ENCODE data around the gene SLC4A9.

The SLC4A9 gene

GRCh38 chr5:140360101-140360500, at the start of gene SLC4A9:
SLC4A9 (plus strand) TSS chr5:140360194; CDS start chr5:140360237, 43 bp downstream.
- DNase-seq (ENCODE audit: low read depth in 2 of 2), result no peak

GRCh38 chr5:140310434-140310833, 49.6 kb upstream of the SLC4A9 start:
- no peak for DNase-seq (ENCODE audit: low read depth in 2 of 2)

GRCh38 chr5:140311011-140311467, 49.0 kb upstream of the SLC4A9 start:
- no peak for DNase-seq (ENCODE audit: low read depth in 2 of 2)

- DNase-seq (ENCODE audit: low read depth in 2 of 2), result no peak
Observed at GRCh38 chr5:140312067-140312790, 47.8 kb upstream of the SLC4A9 start.

- no peak for DNase-seq (ENCODE audit: low read depth in 2 of 2)
Observed at GRCh38 chr5:140312791-140313189, 47.2 kb upstream of the SLC4A9 start.

- DNase-seq (ENCODE audit: low read depth in 2 of 2), result no peak
Observed at GRCh38 chr5:140317859-140318258, 42.1 kb upstream of the SLC4A9 start.

GRCh38 chr5:140318792-140319191, 41.2 kb upstream of the SLC4A9 start:
- no peak for DNase-seq (ENCODE audit: low read depth in 2 of 2)

GRCh38 chr5:140319833-140320232, 40.2 kb upstream of the SLC4A9 start:
- DNase-seq (ENCODE audit: low read depth in 2 of 2), result no peak

- no peak for DNase-seq (ENCODE audit: low read depth in 2 of 2)
Observed at GRCh38 chr5:140321796-140322195, 38.2 kb upstream of the SLC4A9 start.

- DNase-seq (ENCODE audit: low read depth in 2 of 2), result no peak
Observed at GRCh38 chr5:140322751-140323731, 37.0 kb upstream of the SLC4A9 start.

- no peak for DNase-seq (ENCODE audit: low read depth in 2 of 2)
Observed at GRCh38 chr5:140324041-140324600, 35.9 kb upstream of the SLC4A9 start.

GRCh38 chr5:140324617-140325241, 35.3 kb upstream of the SLC4A9 start:
- DNase-seq (ENCODE audit: low read depth in 2 of 2), result no peak

GRCh38 chr5:140325486-140325885, 34.5 kb upstream of the SLC4A9 start:
- DNase-seq (ENCODE audit: low read depth in 2 of 2), result no peak

GRCh38 chr5:140327589-140327988, 32.4 kb upstream of the SLC4A9 start:
- DNase-seq (ENCODE audit: low read depth in 2 of 2), result no peak

- DNase-seq (ENCODE audit: low read depth in 2 of 2), result no peak
Observed at GRCh38 chr5:140328036-140328764, 31.8 kb upstream of the SLC4A9 start.

- DNase-seq (ENCODE audit: low read depth in 2 of 2), result no peak
Observed at GRCh38 chr5:140329739-140330481, 30.1 kb upstream of the SLC4A9 start.

- DNase-seq (ENCODE audit: low read depth in 2 of 2), result no peak
Observed at GRCh38 chr5:140331638-140332037, 28.4 kb upstream of the SLC4A9 start.

GRCh38 chr5:140336388-140336787, 23.6 kb upstream of the SLC4A9 start:
- no peak for DNase-seq (ENCODE audit: low read depth in 2 of 2)

- no peak for DNase-seq (ENCODE audit: low read depth in 2 of 2)
Observed at GRCh38 chr5:140337880-140338279, 22.1 kb upstream of the SLC4A9 start.

- no peak for DNase-seq (ENCODE audit: low read depth in 2 of 2)
Observed at GRCh38 chr5:140338336-140338735, 21.7 kb upstream of the SLC4A9 start.
